AG04449 (cell line): ENCODE measurements around the gene RSPRY1.

Experiments used
- CTCF ChIA-PET: fragments of 350-600 bp; formaldehyde crosslinking; extraction: SDS; loops from one replicate; lab custom pipeline; 2021; ENCODE audit warnings: antibody characterized with exemption; lab: Yijun Ruan, JAX
- POLR2A ChIA-PET: fragments of 400-600, 350-600 bp; formaldehyde crosslinking; extraction: SDS; loops from one replicate; lab custom pipeline; 2020; ENCODE audit warnings: antibody characterized with exemption, inconsistent platforms; lab: Yijun Ruan, JAX
- DNase-seq: peaks from one replicate; pipeline ENCODE4 v3.0.0-alpha.2; 2010; ENCODE audit warnings: low read depth, low spot score
- H3K4me3 ChIP-seq: 2 replicates; pipeline ENCODE4 v1.5.1; 2011; ENCODE audit warnings: low read depth, mild to moderate bottlenecking, control low read depth, low read length
- TF ChIP-seq, protein P1 (sequence below): IDR thresholded peaks from one replicate; pipeline ENCODE4 v1.5.1; 2011; ENCODE audit warnings: mild to moderate bottlenecking, moderate library complexity, low read length, control low read depth, inconsistent platforms; ENCODE audit not compliant: insufficient read depth; ENCODE audit errors: missing control alignments

The RSPRY1 gene

DNA sequence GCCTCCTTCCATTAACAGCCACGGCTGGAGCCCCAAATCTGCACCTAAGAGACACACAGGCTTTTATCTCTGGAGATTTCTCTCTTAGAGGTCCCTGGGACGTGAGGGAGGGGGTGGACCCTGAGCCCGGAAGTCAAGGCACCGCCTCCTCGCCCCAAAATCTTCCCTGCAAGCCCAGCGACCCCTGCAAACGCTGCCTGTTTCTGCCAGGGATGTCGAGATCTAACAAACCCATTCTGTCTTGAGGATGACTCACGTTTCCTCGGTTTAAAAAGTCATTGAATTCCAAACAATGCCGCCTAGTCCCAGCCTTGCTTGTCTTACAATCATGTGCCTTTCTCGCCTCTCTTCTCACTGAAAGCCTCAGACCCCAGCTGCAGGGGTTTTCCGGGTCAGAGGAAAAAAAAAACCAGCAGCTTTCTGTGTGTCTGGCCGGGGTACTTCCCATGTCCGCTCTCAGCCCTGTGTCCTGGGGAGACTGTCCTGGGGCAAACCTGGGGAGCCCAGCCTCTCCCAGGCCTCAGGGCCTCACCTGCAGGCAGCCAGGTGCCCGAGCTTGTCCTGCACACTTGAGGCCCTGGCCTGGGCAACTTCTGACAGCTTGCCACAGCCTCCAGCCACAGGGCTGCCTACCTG lies 74.3 kb downstream of the RSPRY1 start:
- ChIA-PET CTCF (interaction anchor here (0.5 kb wide), 1 partner anchor 32 kb away, joined by 3 read pairs; no protein-coding TSS in a partner anchor), POLR2A (no interaction called here)
- H3K4me3 ChIP-seq: no peak overlapping the region
- no peak for DNase-seq
- TF ChIP-seq, protein P1, sequence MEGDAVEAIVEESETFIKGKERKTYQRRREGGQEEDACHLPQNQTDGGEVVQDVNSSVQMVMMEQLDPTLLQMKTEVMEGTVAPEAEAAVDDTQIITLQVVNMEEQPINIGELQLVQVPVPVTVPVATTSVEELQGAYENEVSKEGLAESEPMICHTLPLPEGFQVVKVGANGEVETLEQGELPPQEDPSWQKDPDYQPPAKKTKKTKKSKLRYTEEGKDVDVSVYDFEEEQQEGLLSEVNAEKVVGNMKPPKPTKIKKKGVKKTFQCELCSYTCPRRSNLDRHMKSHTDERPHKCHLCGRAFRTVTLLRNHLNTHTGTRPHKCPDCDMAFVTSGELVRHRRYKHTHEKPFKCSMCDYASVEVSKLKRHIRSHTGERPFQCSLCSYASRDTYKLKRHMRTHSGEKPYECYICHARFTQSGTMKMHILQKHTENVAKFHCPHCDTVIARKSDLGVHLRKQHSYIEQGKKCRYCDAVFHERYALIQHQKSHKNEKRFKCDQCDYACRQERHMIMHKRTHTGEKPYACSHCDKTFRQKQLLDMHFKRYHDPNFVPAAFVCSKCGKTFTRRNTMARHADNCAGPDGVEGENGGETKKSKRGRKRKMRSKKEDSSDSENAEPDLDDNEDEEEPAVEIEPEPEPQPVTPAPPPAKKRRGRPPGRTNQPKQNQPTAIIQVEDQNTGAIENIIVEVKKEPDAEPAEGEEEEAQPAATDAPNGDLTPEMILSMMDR: no peak

DNA sequence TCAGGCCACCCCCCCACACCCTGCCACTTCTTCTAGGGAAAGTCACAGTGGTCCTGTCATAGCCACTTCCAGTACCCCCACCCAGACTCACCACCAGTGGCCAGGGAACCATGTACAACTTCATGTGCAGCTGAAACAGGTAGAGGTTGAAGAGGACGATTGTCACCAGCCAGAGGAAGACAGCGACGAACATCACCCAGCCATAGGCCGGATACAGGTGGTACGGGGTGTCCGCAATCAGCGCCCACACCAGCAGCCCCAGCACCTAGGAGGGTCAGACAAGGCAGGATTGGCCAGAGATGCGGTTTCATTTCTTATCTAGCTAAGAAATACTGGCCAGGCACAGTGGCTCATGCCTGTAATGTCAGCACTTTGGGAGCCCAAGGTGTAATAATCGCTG lies 75.7 kb downstream of the RSPRY1 start:
- TF ChIP-seq, protein P1: no peak
- ChIA-PET POLR2A (no interaction called here), CTCF (interaction anchor here (1.4 kb wide), 1 partner anchor 159 kb away, joined by 4 read pairs; no protein-coding TSS in a partner anchor)
- no peak for DNase-seq
- no peak overlapping the region for H3K4me3 ChIP-seq

DNA sequence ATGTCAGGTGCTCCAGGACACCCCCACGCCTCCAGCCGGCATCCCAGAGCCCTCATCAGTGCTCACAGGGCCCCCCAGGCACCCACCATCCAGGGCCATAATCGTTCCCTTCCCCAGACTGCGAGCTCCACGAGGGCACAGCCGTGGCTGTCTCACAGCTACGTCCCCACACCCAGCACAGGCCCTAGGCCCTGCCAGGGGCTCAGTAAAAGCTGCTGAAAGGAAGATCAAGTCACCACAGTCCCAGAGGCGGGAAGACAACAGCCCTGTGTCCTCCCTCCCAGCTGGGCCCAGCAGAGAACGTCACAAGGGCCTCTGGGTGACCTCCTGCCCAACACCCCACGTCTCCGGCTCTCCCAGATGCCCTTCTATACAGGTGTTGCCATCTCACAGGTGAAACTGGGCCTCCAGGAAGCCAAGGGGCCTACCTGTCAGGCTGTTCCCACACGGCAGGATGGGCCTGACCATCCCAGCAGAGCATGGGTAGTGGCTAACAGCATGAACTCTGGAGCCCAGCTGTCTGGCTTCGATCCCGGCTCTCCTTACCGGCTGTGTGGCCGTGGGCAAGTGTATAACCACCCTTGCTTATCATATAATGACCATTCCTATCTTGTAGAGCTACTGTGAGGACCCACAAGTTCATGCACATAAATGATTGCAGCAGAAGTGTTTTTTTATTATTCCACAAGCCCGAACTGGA lies 76.9 kb downstream of the RSPRY1 start:
- ChIA-PET CTCF (interaction anchor here (1.3 to 1.4 kb wide), 2 partner anchors 17 to 158 kb away, joined by 3 to 4 read pairs; partner anchors contain the start of gene ARL2BP), POLR2A (no interaction called here)
- no peak for DNase-seq
- no peak overlapping the region for H3K4me3 ChIP-seq
- TF ChIP-seq, protein P1: no peak

DNA sequence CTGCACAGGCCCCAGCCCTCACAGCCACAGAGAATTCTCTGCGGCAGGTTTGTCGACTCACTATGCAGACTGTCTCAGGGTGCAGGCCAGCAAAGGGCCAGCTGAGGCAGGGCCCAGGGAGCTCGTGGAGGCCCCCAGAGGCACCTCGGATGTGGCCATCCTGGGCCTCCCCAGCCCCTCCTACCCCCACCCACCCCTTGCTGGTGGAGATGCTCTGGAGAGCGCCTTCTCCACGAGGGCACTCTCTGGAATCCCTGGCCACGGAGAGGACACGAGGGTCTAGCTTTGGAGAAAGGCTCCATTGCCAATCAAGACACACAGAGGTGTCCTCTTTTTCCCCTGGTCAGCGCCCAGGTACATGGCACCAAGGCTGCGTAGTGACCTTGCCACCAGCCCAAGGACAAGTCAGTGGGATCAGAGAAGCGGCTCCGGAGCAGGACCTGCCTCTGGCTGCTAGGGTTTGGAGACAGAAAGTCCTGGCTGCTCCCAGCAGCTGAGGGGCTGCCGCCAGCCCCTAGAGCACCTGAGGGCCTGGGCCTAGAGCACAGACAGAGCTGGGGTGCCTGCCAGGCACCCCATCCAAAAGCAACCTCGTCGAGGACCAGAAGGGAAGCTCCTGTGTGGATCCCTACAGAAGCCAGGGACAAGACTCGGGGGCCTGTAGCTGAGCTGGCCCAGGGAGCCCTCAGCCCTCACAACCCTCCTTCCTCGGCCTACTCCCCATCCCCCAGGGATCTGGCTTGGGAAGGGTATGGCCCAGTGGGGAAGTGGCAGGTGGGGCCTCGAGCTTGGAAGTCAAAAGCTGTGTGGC lies 77.6 kb downstream of the RSPRY1 start:
- TF ChIP-seq, protein P1: no peak
- DNase-seq: no peak
- ChIA-PET CTCF (interaction anchor here (1.3 to 1.4 kb wide), 2 partner anchors 18 to 157 kb away, joined by 3 to 4 read pairs; partner anchors contain the start of gene ARL2BP), POLR2A (no interaction called here)
- H3K4me3 ChIP-seq: no peak overlapping the region

DNA sequence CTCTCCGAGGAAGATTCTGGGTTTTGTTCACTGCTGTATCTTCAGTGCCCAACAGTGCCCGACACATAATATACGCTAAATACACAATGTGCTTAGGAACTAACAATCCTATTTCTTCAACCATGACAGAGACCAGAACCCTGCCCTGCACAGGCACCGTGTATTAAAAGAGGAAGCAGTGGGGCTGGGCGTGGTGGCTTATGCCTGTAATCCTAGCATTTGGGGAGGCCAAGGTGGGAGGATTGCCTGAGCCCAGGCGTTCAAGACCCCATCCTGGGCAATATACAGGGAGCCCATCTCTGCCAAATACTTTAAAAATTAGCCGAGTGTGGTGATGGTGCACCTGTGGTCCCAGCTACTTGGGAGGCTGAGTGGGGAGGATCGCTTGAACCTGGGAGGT lies 78.3 kb downstream of the RSPRY1 start:
- TF ChIP-seq, protein P1: no peak
- ChIA-PET CTCF (no interaction called here), POLR2A (no interaction called here)
- H3K4me3 ChIP-seq: no peak overlapping the region
- DNase-seq: no peak
